H9 (cell line): Measurements from ENCODE around the gene LDLRAD4. TPM values are rescaled to one million over a fixed set of nuclear protein-coding genes. Genes with fewer than 3 reads are reported as not detected.

Experiments used
- DNase-seq: peaks from one replicate; pipeline ENCODE4 v3.0.0-alpha.2; 2017
- H2AFZ ChIP-seq: one replicate; pipeline ENCODE4 v1.6.1; 2013; ENCODE audit warnings: mild to moderate bottlenecking, low read length, control low read depth, moderate library complexity
- H2AK5ac ChIP-seq: 2 replicates; pipeline ENCODE4 v1.6.1; 2013; ENCODE audit warnings: low read length, control low read depth, mixed read lengths; ENCODE audit not compliant: insufficient read length
- H2BK120ac ChIP-seq: one replicate; pipeline ENCODE4 v1.6.1; 2013; ENCODE audit warnings: low read depth, mild to moderate bottlenecking, low read length, control low read depth, inconsistent platforms; ENCODE audit not compliant: poor library complexity, severe bottlenecking
- H2BK12ac ChIP-seq: 2 replicates; pipeline ENCODE4 v1.6.1; 2013; ENCODE audit warnings: low read length, control low read depth, mixed read lengths, low read depth; ENCODE audit not compliant: insufficient read length
- H2BK15ac ChIP-seq: 2 replicates; pipeline ENCODE4 v1.6.1; 2013; ENCODE audit warnings: low read depth, low read length, control low read depth
- H2BK20ac ChIP-seq: one replicate; pipeline ENCODE4 v1.6.1; 2013; ENCODE audit warnings: low read depth, mild to moderate bottlenecking, low read length, control low read depth, inconsistent platforms; ENCODE audit not compliant: poor library complexity, severe bottlenecking
- H2BK5ac ChIP-seq: 2 replicates; pipeline ENCODE4 v1.6.1; 2013; ENCODE audit warnings: low read length, control low read depth, mixed read lengths; ENCODE audit not compliant: insufficient read length
- H3K14ac ChIP-seq: 2 replicates; pipeline ENCODE4 v1.6.1; 2013; ENCODE audit warnings: low read length, control low read depth; ENCODE audit not compliant: insufficient read depth
- H3K18ac ChIP-seq: 2 replicates; pipeline ENCODE4 v1.6.1; 2013; ENCODE audit warnings: low read depth, mild to moderate bottlenecking, mixed read lengths, low read length, control low read depth; ENCODE audit not compliant: insufficient read length
- H3K23ac ChIP-seq: 2 replicates; pipeline ENCODE4 v1.6.1; 2013; ENCODE audit warnings: low read length, control low read depth, mixed read lengths, low read depth; ENCODE audit not compliant: insufficient read length
- H3K23me2 ChIP-seq: 2 replicates; pipeline ENCODE4 v1.6.1; 2013; ENCODE audit warnings: low read depth, mild to moderate bottlenecking, mixed read lengths, low read length, control low read depth; ENCODE audit not compliant: insufficient read length, poor library complexity, severe bottlenecking
- H3K27ac ChIP-seq: 2 replicates; pipeline ENCODE4 v1.5.1; 2013; ENCODE audit warnings: low read length, control low read depth, mixed read lengths, low read depth; ENCODE audit not compliant: insufficient read length
- H3K27me3 ChIP-seq: 2 replicates; pipeline ENCODE4 v1.6.1; 2013; ENCODE audit warnings: low read length, control low read depth, inconsistent platforms; ENCODE audit not compliant: insufficient read depth
- H3K4ac ChIP-seq: 2 replicates; pipeline ENCODE4 v1.6.1; 2013; ENCODE audit warnings: low read depth, mild to moderate bottlenecking, control low read depth, inconsistent platforms, low read length, moderate library complexity
- H3K4me1 ChIP-seq: 2 replicates; pipeline ENCODE4 v1.6.1; 2013; ENCODE audit warnings: low read length, control low read depth, inconsistent platforms; ENCODE audit not compliant: insufficient read depth
- H3K4me2 ChIP-seq: 2 replicates; pipeline ENCODE4 v1.6.1; 2013; ENCODE audit warnings: low read length, control low read depth, mixed read lengths; ENCODE audit not compliant: insufficient read length, insufficient read depth
- H3K56ac ChIP-seq: 2 replicates; pipeline ENCODE4 v1.6.1; 2013; ENCODE audit warnings: low read depth, mild to moderate bottlenecking, mixed read lengths, low read length, control low read depth; ENCODE audit not compliant: insufficient read length
- H3K79me1 ChIP-seq: 2 replicates; pipeline ENCODE4 v1.6.1; 2013; ENCODE audit warnings: low read depth, mild to moderate bottlenecking, moderate library complexity, low read length, control low read depth, inconsistent platforms; ENCODE audit not compliant: insufficient read depth, poor library complexity, severe bottlenecking
- H3K79me2 ChIP-seq: 2 replicates; pipeline ENCODE4 v1.6.1; 2013; ENCODE audit warnings: low read length, control low read depth, inconsistent platforms; ENCODE audit not compliant: insufficient read depth
- H3K9ac ChIP-seq: 2 replicates; pipeline ENCODE4 v1.6.1; 2013; ENCODE audit warnings: low read length, control low read depth, mixed read lengths; ENCODE audit not compliant: insufficient read length; ENCODE audit errors: extremely low read depth
- H3K9me3 ChIP-seq: one replicate; pipeline ENCODE4 v1.6.1; 2013; ENCODE audit warnings: low read depth, low read length, inconsistent platforms; ENCODE audit not compliant: control insufficient read depth
- H3T11ph ChIP-seq: one replicate; pipeline ENCODE4 v1.6.1; 2013; ENCODE audit warnings: mild to moderate bottlenecking, low read length, control low read depth, inconsistent platforms
- H4K20me1 ChIP-seq: one replicate; pipeline ENCODE4 v1.6.1; 2013; ENCODE audit not compliant: control insufficient read depth, insufficient read length, insufficient read depth
- H4K5ac ChIP-seq: 2 replicates; pipeline ENCODE4 v1.6.1; 2013; ENCODE audit warnings: low read depth, mild to moderate bottlenecking, mixed read lengths, low read length, control low read depth; ENCODE audit not compliant: insufficient read length
- H4K8ac ChIP-seq: replicated peaks from 2 replicates; pipeline ENCODE4 v1.6.1; 2013; ENCODE audit warnings: low read length, control low read depth, mixed read lengths, low read depth; ENCODE audit not compliant: insufficient read length
- H4K91ac ChIP-seq: 2 replicates; pipeline ENCODE4 v1.6.1; 2013; ENCODE audit warnings: low read depth, mild to moderate bottlenecking, moderate library complexity, mixed read lengths, low read length, control low read depth; ENCODE audit not compliant: insufficient read length
- H3K27ac Mint-ChIP-seq, 3 experiments: 2 replicates in 2 of 3; 3 replicates in 1 of 3; pipeline ENCODE4 v1.8.0; 2020 to 2021; ENCODE audit warnings: mixed read lengths in 3 of 3, mild to moderate bottlenecking in 1 of 3, moderate library complexity in 1 of 3
- H3K27me3 Mint-ChIP-seq: 2 replicates; pipeline ENCODE4 v1.8.0; 2021; ENCODE audit warnings: low read depth, mild to moderate bottlenecking, moderate library complexity, mixed read lengths
- H3K36me3 Mint-ChIP-seq, 3 experiments: 2 replicates in 2 of 3; 3 replicates in 1 of 3; pipeline ENCODE4 v1.8.0; 2020 to 2021; ENCODE audit warnings: low read depth in 3 of 3, mixed read lengths in 3 of 3; ENCODE audit not compliant: insufficient read depth in 1 of 3
- H3K4me1 Mint-ChIP-seq, 2 experiments: 2 replicates each; pipeline ENCODE4 v1.8.0; 2020; ENCODE audit warnings: mixed read lengths in 2 of 2
- H3K4me3 Mint-ChIP-seq, 2 experiments: 2 replicates in 1 of 2; 3 replicates in 1 of 2; pipeline ENCODE4 v1.8.0; 2020 to 2021; ENCODE audit warnings: mild to moderate bottlenecking in 2 of 2, mixed read lengths in 2 of 2, moderate library complexity in 1 of 2
- H3K9me3 Mint-ChIP-seq, 2 experiments: 2 replicates in 1 of 2; 3 replicates in 1 of 2; pipeline ENCODE4 v1.8.0; 2020; ENCODE audit warnings: mild to moderate bottlenecking in 2 of 2, mixed read lengths in 2 of 2, moderate library complexity in 1 of 2
- CTCF ChIP-seq: fragments of 200-600 bp; sonication (generic); conservative IDR thresholded peaks from 3 replicates; pipeline ENCODE4 v1.8.0; 2021; ENCODE audit warnings: antibody characterized with exemption, mild to moderate bottlenecking
- WGBS: extraction: QIAGEN DNeasy Blood & Tissue Kit; methylation state at CpG from one replicate; pipeline ENCODE4 v1.1.7; 2013; ENCODE audit warnings: missing lambda C conversion rate, low lambda C conversion rate, mixed read lengths; ENCODE audit not compliant: insufficient read length; ENCODE audit errors: extremely low coverage; 5-methylcytosine and 5-hydroxymethylcytosine counted together
- total RNA-seq: library from RNA; stranded (reverse); gene quantifications from 2 replicates; pipeline ENCODE4 v1.2.1, GENCODE V29; 2021

The LDLRAD4 gene
- total RNA-seq, 1 experiment from 2014 or later: 3.9 TPM

GRCh38 chr18:13629841-13630715 is 411.5 kb downstream of the LDLRAD4 start:
- Histone ChIP-seq H4K5ac (no peak overlapping the region), H2AFZ (no peak overlapping the region), H3K4me1 (no peaks in the 10 kb centered on the region), H3K14ac (no peak overlapping the region), H3K23ac (no peak overlapping the region), H2BK12ac (no peak overlapping the region), H3K9me3 (no peaks in the 10 kb centered on the region), H3K79me1 (no peaks in the 10 kb centered on the region), H3K27me3 (no peaks in the 10 kb centered on the region), H3K27ac (no peak overlapping the region), H2BK120ac (no peak overlapping the region), H3K23me2 (no peaks in the 10 kb centered on the region), H2AK5ac (no peak overlapping the region), H2BK5ac (no peak overlapping the region), H3K9ac (no peak overlapping the region), H3K18ac (no peak overlapping the region), H4K20me1 (no peaks in the 10 kb centered on the region), H3K4ac (no peak overlapping the region), H2BK15ac (no peak overlapping the region), H2BK20ac (no peak overlapping the region), H3K79me2 (no peaks in the 10 kb centered on the region), H3T11ph (no peak overlapping the region), H4K8ac (no peak overlapping the region), H3K4me2 (no peak overlapping the region), H3K56ac (no peak overlapping the region), H4K91ac (no peak overlapping the region)
- H3K4me3 Mint-ChIP-seq: no peak overlapping the region
- TF ChIP-seq CTCF: peak; percentile 90
- H3K36me3 Mint-ChIP-seq: no peaks in the 10 kb centered on the region; a peak in 1 of 7 replicates
- H3K27me3 Mint-ChIP-seq: no peaks in the 10 kb centered on the region; the same call in 1 of the 2 replicates
- WGBS: no CpG with 5 or more reads among the region's 8 CpGs
- no peak overlapping the region for H3K27ac Mint-ChIP-seq
- peak; percentile 67 for DNase-seq
- peaks cover 12 to 16% of the 10 kb centered on the region in 2 experiments for H3K9me3 Mint-ChIP-seq
- H3K4me1 Mint-ChIP-seq: peaks cover 8 to 11% of the 10 kb centered on the region in 2 experiments
